Progenitor cell of endocrine pancreas (in vitro differentiated cells): ENCODE data around the gene TNRC6C. TPM values are rescaled to one million over a fixed set of nuclear protein-coding genes. Genes with fewer than 3 reads are reported as not detected.

Experiments
- DNase-seq: peaks from one replicate; pipeline ENCODE4 v3.0.0; 2021; ENCODE audit warnings: low spot score; ENCODE audit not compliant: unreplicated experiment
- H3K27ac Mint-ChIP-seq: 2 replicates; pipeline ENCODE4 v1.8.0; 2021; ENCODE audit warnings: mild to moderate bottlenecking, moderate library complexity, mixed read lengths
- H3K27me3 Mint-ChIP-seq: 2 replicates; pipeline ENCODE4 v1.8.0; 2021; ENCODE audit warnings: mixed read lengths
- H3K36me3 Mint-ChIP-seq: 2 replicates; pipeline ENCODE4 v1.8.0; 2022; ENCODE audit warnings: mixed read lengths; ENCODE audit not compliant: insufficient read depth
- H3K4me1 Mint-ChIP-seq: 2 replicates; pipeline ENCODE4 v1.8.0; 2021; ENCODE audit warnings: low read depth, mixed read lengths
- H3K4me3 Mint-ChIP-seq: 2 replicates; pipeline ENCODE4 v1.8.0; 2021; ENCODE audit warnings: low read depth, mild to moderate bottlenecking, moderate library complexity, mixed read lengths
- H3K9me3 Mint-ChIP-seq: 2 replicates; pipeline ENCODE4 v1.8.0; 2021; ENCODE audit warnings: low read depth, mixed read lengths
- CTCF ChIP-seq: fragments of 200-600 bp; sonication (generic); IDR thresholded peaks from one replicate; pipeline ENCODE4 v1.5.0; 2021; ENCODE audit warnings: antibody characterized with exemption, mild to moderate bottlenecking; ENCODE audit not compliant: unreplicated experiment
- total RNA-seq: library from RNA; stranded (reverse); gene quantifications from 2 replicates; pipeline ENCODE4 v1.2.1, GENCODE V29; 2021

The TNRC6C gene
- total RNA-seq, 1 donor from 2014 or later: 38.3 TPM

GRCh38 chr17:78002166-78002565, 43.7 kb downstream of the TNRC6C start:
- H3K36me3 Mint-ChIP-seq: peaks cover 4% of the 10 kb centered on the region
- H3K27me3 Mint-ChIP-seq: no peaks in the 10 kb centered on the region
- no peak overlapping the region for H3K27ac Mint-ChIP-seq
- no peak for DNase-seq
- no peaks in the 10 kb centered on the region for H3K9me3 Mint-ChIP-seq
- H3K4me3 Mint-ChIP-seq: no peak overlapping the region
- peaks cover 17% of the 10 kb centered on the region for H3K4me1 Mint-ChIP-seq
- TF ChIP-seq CTCF: no peak

- H3K9me3 Mint-ChIP-seq: no peaks in the 10 kb centered on the region
- peaks cover 4% of the 10 kb centered on the region for H3K36me3 Mint-ChIP-seq
- no peak overlapping the region for H3K27ac Mint-ChIP-seq
- H3K4me3 Mint-ChIP-seq: no peak overlapping the region
- H3K4me1 Mint-ChIP-seq: peaks cover 12% of the 10 kb centered on the region
- no peak for TF ChIP-seq CTCF
- H3K27me3 Mint-ChIP-seq: no peaks in the 10 kb centered on the region
- no peak for DNase-seq
These were observed 47.1 kb downstream of the TNRC6C start for GRCh38 chr17:78005452-78006171.

- no peak overlapping the region for H3K27ac Mint-ChIP-seq
- no peak for TF ChIP-seq CTCF
- peaks cover 5% of the 10 kb centered on the region for H3K4me1 Mint-ChIP-seq
- DNase-seq: no peak
- H3K4me3 Mint-ChIP-seq: no peak overlapping the region
- peaks cover 4% of the 10 kb centered on the region for H3K36me3 Mint-ChIP-seq
- H3K9me3 Mint-ChIP-seq: no peaks in the 10 kb centered on the region
- no peaks in the 10 kb centered on the region for H3K27me3 Mint-ChIP-seq
These were observed 47.8 kb downstream of the TNRC6C start for GRCh38 chr17:78006338-78006737.

- no peaks in the 10 kb centered on the region for H3K27me3 Mint-ChIP-seq
- no peak overlapping the region for H3K27ac Mint-ChIP-seq
- H3K4me1 Mint-ChIP-seq: peaks cover 3% of the 10 kb centered on the region
- DNase-seq: no peak
- H3K9me3 Mint-ChIP-seq: no peaks in the 10 kb centered on the region
- no peak overlapping the region for H3K4me3 Mint-ChIP-seq
- no peak for TF ChIP-seq CTCF
- H3K36me3 Mint-ChIP-seq: peaks cover 4% of the 10 kb centered on the region
These were observed 49.1 kb downstream of the TNRC6C start for GRCh38 chr17:78007647-78008046.

GRCh38 chr17:78010759-78011158, 52.3 kb downstream of the TNRC6C start:
- Mint-ChIP-seq H3K4me1 (peaks cover 3% of the 10 kb centered on the region), H3K27me3 (no peaks in the 10 kb centered on the region), H3K9me3 (no peaks in the 10 kb centered on the region), H3K27ac (no peak overlapping the region), H3K36me3 (no peaks in the 10 kb centered on the region), H3K4me3 (no peak overlapping the region)
- DNase-seq: no peak
- no peak for TF ChIP-seq CTCF
